H9 (cell line): ENCODE data around the gene COL23A1. TPM values are rescaled to one million over a fixed set of nuclear protein-coding genes. Genes with fewer than 3 reads are reported as not detected.

Source experiments
- DNase-seq: peaks from one replicate; pipeline ENCODE4 v3.0.0-alpha.2; 2017
- H2AFZ ChIP-seq: one replicate; pipeline ENCODE4 v1.6.1; 2013; ENCODE audit warnings: mild to moderate bottlenecking, low read length, control low read depth, moderate library complexity
- H2AK5ac ChIP-seq: 2 replicates; pipeline ENCODE4 v1.6.1; 2013; ENCODE audit warnings: low read length, control low read depth, mixed read lengths; ENCODE audit not compliant: insufficient read length
- H2BK120ac ChIP-seq: one replicate; pipeline ENCODE4 v1.6.1; 2013; ENCODE audit warnings: low read depth, mild to moderate bottlenecking, low read length, control low read depth, inconsistent platforms; ENCODE audit not compliant: poor library complexity, severe bottlenecking
- H2BK12ac ChIP-seq: 2 replicates; pipeline ENCODE4 v1.6.1; 2013; ENCODE audit warnings: low read length, control low read depth, mixed read lengths, low read depth; ENCODE audit not compliant: insufficient read length
- H2BK15ac ChIP-seq: 2 replicates; pipeline ENCODE4 v1.6.1; 2013; ENCODE audit warnings: low read depth, low read length, control low read depth
- H2BK20ac ChIP-seq: one replicate; pipeline ENCODE4 v1.6.1; 2013; ENCODE audit warnings: low read depth, mild to moderate bottlenecking, low read length, control low read depth, inconsistent platforms; ENCODE audit not compliant: poor library complexity, severe bottlenecking
- H2BK5ac ChIP-seq: 2 replicates; pipeline ENCODE4 v1.6.1; 2013; ENCODE audit warnings: low read length, control low read depth, mixed read lengths; ENCODE audit not compliant: insufficient read length
- H3K14ac ChIP-seq: 2 replicates; pipeline ENCODE4 v1.6.1; 2013; ENCODE audit warnings: low read length, control low read depth; ENCODE audit not compliant: insufficient read depth
- H3K18ac ChIP-seq: 2 replicates; pipeline ENCODE4 v1.6.1; 2013; ENCODE audit warnings: low read depth, mild to moderate bottlenecking, mixed read lengths, low read length, control low read depth; ENCODE audit not compliant: insufficient read length
- H3K23ac ChIP-seq: 2 replicates; pipeline ENCODE4 v1.6.1; 2013; ENCODE audit warnings: low read length, control low read depth, mixed read lengths, low read depth; ENCODE audit not compliant: insufficient read length
- H3K23me2 ChIP-seq: 2 replicates; pipeline ENCODE4 v1.6.1; 2013; ENCODE audit warnings: low read depth, mild to moderate bottlenecking, mixed read lengths, low read length, control low read depth; ENCODE audit not compliant: insufficient read length, poor library complexity, severe bottlenecking
- H3K27ac ChIP-seq: 2 replicates; pipeline ENCODE4 v1.5.1; 2013; ENCODE audit warnings: low read length, control low read depth, mixed read lengths, low read depth; ENCODE audit not compliant: insufficient read length
- H3K27me3 ChIP-seq: 2 replicates; pipeline ENCODE4 v1.6.1; 2013; ENCODE audit warnings: low read length, control low read depth, inconsistent platforms; ENCODE audit not compliant: insufficient read depth
- H3K4ac ChIP-seq: 2 replicates; pipeline ENCODE4 v1.6.1; 2013; ENCODE audit warnings: low read depth, mild to moderate bottlenecking, control low read depth, inconsistent platforms, low read length, moderate library complexity
- H3K4me1 ChIP-seq: 2 replicates; pipeline ENCODE4 v1.6.1; 2013; ENCODE audit warnings: low read length, control low read depth, inconsistent platforms; ENCODE audit not compliant: insufficient read depth
- H3K4me2 ChIP-seq: 2 replicates; pipeline ENCODE4 v1.6.1; 2013; ENCODE audit warnings: low read length, control low read depth, mixed read lengths; ENCODE audit not compliant: insufficient read length, insufficient read depth
- H3K56ac ChIP-seq: 2 replicates; pipeline ENCODE4 v1.6.1; 2013; ENCODE audit warnings: low read depth, mild to moderate bottlenecking, mixed read lengths, low read length, control low read depth; ENCODE audit not compliant: insufficient read length
- H3K79me1 ChIP-seq: 2 replicates; pipeline ENCODE4 v1.6.1; 2013; ENCODE audit warnings: low read depth, mild to moderate bottlenecking, moderate library complexity, low read length, control low read depth, inconsistent platforms; ENCODE audit not compliant: insufficient read depth, poor library complexity, severe bottlenecking
- H3K79me2 ChIP-seq: 2 replicates; pipeline ENCODE4 v1.6.1; 2013; ENCODE audit warnings: low read length, control low read depth, inconsistent platforms; ENCODE audit not compliant: insufficient read depth
- H3K9ac ChIP-seq: 2 replicates; pipeline ENCODE4 v1.6.1; 2013; ENCODE audit warnings: low read length, control low read depth, mixed read lengths; ENCODE audit not compliant: insufficient read length; ENCODE audit errors: extremely low read depth
- H3K9me3 ChIP-seq: one replicate; pipeline ENCODE4 v1.6.1; 2013; ENCODE audit warnings: low read depth, low read length, inconsistent platforms; ENCODE audit not compliant: control insufficient read depth
- H3T11ph ChIP-seq: one replicate; pipeline ENCODE4 v1.6.1; 2013; ENCODE audit warnings: mild to moderate bottlenecking, low read length, control low read depth, inconsistent platforms
- H4K20me1 ChIP-seq: one replicate; pipeline ENCODE4 v1.6.1; 2013; ENCODE audit not compliant: control insufficient read depth, insufficient read length, insufficient read depth
- H4K5ac ChIP-seq: 2 replicates; pipeline ENCODE4 v1.6.1; 2013; ENCODE audit warnings: low read depth, mild to moderate bottlenecking, mixed read lengths, low read length, control low read depth; ENCODE audit not compliant: insufficient read length
- H4K8ac ChIP-seq: replicated peaks from 2 replicates; pipeline ENCODE4 v1.6.1; 2013; ENCODE audit warnings: low read length, control low read depth, mixed read lengths, low read depth; ENCODE audit not compliant: insufficient read length
- H4K91ac ChIP-seq: 2 replicates; pipeline ENCODE4 v1.6.1; 2013; ENCODE audit warnings: low read depth, mild to moderate bottlenecking, moderate library complexity, mixed read lengths, low read length, control low read depth; ENCODE audit not compliant: insufficient read length
- H3K27ac Mint-ChIP-seq, 3 experiments: 2 replicates in 2 of 3; 3 replicates in 1 of 3; pipeline ENCODE4 v1.8.0; 2020 to 2021; ENCODE audit warnings: mixed read lengths in 3 of 3, mild to moderate bottlenecking in 1 of 3, moderate library complexity in 1 of 3
- H3K27me3 Mint-ChIP-seq: 2 replicates; pipeline ENCODE4 v1.8.0; 2021; ENCODE audit warnings: low read depth, mild to moderate bottlenecking, moderate library complexity, mixed read lengths
- H3K36me3 Mint-ChIP-seq, 3 experiments: 2 replicates in 2 of 3; 3 replicates in 1 of 3; pipeline ENCODE4 v1.8.0; 2020 to 2021; ENCODE audit warnings: low read depth in 3 of 3, mixed read lengths in 3 of 3; ENCODE audit not compliant: insufficient read depth in 1 of 3
- H3K4me1 Mint-ChIP-seq, 2 experiments: 2 replicates each; pipeline ENCODE4 v1.8.0; 2020; ENCODE audit warnings: mixed read lengths in 2 of 2
- H3K4me3 Mint-ChIP-seq, 2 experiments: 2 replicates in 1 of 2; 3 replicates in 1 of 2; pipeline ENCODE4 v1.8.0; 2020 to 2021; ENCODE audit warnings: mild to moderate bottlenecking in 2 of 2, mixed read lengths in 2 of 2, moderate library complexity in 1 of 2
- H3K9me3 Mint-ChIP-seq, 2 experiments: 2 replicates in 1 of 2; 3 replicates in 1 of 2; pipeline ENCODE4 v1.8.0; 2020; ENCODE audit warnings: mild to moderate bottlenecking in 2 of 2, mixed read lengths in 2 of 2, moderate library complexity in 1 of 2
- CTCF ChIP-seq: fragments of 200-600 bp; sonication (generic); conservative IDR thresholded peaks from 3 replicates; pipeline ENCODE4 v1.8.0; 2021; ENCODE audit warnings: antibody characterized with exemption, mild to moderate bottlenecking
- WGBS: extraction: QIAGEN DNeasy Blood & Tissue Kit; methylation state at CpG from one replicate; pipeline ENCODE4 v1.1.7; 2013; ENCODE audit warnings: missing lambda C conversion rate, low lambda C conversion rate, mixed read lengths; ENCODE audit not compliant: insufficient read length; ENCODE audit errors: extremely low coverage; 5-methylcytosine and 5-hydroxymethylcytosine counted together
- total RNA-seq: library from RNA; stranded (reverse); gene quantifications from 2 replicates; pipeline ENCODE4 v1.2.1, GENCODE V29; 2021

COL23A1 gene
- total RNA-seq, 1 experiment from 2014 or later, result 2.6 TPM

GRCh38 chr5:178439493-178440180 lies 150.6 kb downstream of the COL23A1 start:
- H3K27me3 Mint-ChIP-seq, result no peaks in the 10 kb centered on the region
- no peak for TF ChIP-seq CTCF

More at GRCh38 chr5:178439493-178440180, 150.6 kb downstream of the COL23A1 start:
- Histone ChIP-seq H3K23ac (no peak overlapping the region), H3K14ac (no peak overlapping the region), H2BK20ac (no peak overlapping the region), H2AK5ac (no peak overlapping the region), H3K23me2 (no peaks in the 10 kb centered on the region), H3K79me1 (no peaks in the 10 kb centered on the region), H2AFZ (no peak overlapping the region), H2BK5ac (no peak overlapping the region), H2BK15ac (no peak overlapping the region), H3T11ph (no peak overlapping the region), H3K4me2 (no peak overlapping the region), H3K27me3 (no peaks in the 10 kb centered on the region), H4K20me1 (no peaks in the 10 kb centered on the region), H3K4me1 (no peaks in the 10 kb centered on the region), H3K18ac (no peak overlapping the region), H4K5ac (no peak overlapping the region), H3K9ac (no peak overlapping the region), H3K56ac (no peak overlapping the region), H4K8ac (no peak overlapping the region), H2BK120ac (no peak overlapping the region), H3K27ac (no peak overlapping the region), H3K9me3 (no peaks in the 10 kb centered on the region), H3K79me2 (no peaks in the 10 kb centered on the region), H2BK12ac (no peak overlapping the region), H4K91ac (no peak overlapping the region), H3K4ac (no peak overlapping the region)
- Mint-ChIP-seq H3K36me3 (no peaks in the 10 kb centered on the region; a peak in 1 of 7 replicates), H3K4me3 (no peak overlapping the region), H3K27ac (no peak overlapping the region), H3K4me1 (peaks cover 0 to 12% of the 10 kb centered on the region in 2 experiments; a peak in 2 of 4 replicates), H3K9me3 (no peaks in the 10 kb centered on the region)
- WGBS, result no CpG with 5 or more reads among the region's 16 CpGs
- no peak for DNase-seq
